ENCODE measurements around the gene CCDC192. TPM values are rescaled to one million over a fixed set of nuclear protein-coding genes. Genes with fewer than 3 reads are reported as not detected.

Gene CCDC192
- total RNA-seq, 3 donors from 2014 or later (not counting 1 experiment from before 2014, with no cell fraction given) = not detected

DNA sequence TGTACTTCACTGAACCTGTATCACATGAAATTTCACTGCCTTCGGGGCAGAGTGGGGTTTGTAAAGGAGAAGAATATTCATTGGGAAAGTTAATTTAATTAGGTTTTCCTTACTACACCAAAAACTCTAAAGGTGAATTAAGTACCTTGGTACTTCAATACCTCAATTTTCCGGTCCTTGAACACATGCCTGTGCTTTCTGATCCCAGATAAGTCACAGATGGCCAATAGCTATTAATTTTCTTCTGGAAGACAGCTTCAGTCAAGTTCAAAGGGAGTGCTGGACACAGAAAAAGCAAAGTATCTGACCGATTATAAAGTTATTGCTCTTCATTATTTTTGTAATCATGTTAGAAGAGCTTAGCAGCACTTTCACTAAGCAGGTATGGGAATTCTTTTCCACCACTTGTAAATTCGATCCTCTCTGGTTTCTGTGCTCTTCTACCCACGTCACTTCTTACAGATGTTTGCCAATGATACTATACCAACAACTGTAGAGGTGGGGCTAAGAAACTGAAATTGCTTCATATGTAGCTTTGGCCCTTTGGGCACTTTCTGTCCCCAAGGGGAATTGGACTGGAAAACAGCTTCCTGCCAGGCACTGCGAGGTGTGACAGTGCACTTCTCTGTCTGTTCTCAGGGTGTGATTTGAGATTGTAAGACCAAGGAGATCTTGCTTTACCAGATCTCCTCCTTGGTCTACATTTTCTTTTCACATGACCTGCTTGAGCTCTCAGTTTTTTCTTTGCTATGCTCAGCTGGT, 164.0 kb downstream of the CCDC192 start:
- TF ChIP-seq, protein P1, sequence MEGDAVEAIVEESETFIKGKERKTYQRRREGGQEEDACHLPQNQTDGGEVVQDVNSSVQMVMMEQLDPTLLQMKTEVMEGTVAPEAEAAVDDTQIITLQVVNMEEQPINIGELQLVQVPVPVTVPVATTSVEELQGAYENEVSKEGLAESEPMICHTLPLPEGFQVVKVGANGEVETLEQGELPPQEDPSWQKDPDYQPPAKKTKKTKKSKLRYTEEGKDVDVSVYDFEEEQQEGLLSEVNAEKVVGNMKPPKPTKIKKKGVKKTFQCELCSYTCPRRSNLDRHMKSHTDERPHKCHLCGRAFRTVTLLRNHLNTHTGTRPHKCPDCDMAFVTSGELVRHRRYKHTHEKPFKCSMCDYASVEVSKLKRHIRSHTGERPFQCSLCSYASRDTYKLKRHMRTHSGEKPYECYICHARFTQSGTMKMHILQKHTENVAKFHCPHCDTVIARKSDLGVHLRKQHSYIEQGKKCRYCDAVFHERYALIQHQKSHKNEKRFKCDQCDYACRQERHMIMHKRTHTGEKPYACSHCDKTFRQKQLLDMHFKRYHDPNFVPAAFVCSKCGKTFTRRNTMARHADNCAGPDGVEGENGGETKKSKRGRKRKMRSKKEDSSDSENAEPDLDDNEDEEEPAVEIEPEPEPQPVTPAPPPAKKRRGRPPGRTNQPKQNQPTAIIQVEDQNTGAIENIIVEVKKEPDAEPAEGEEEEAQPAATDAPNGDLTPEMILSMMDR (IDR thresholded peaks at IDR 0.05) = no peak
- no peaks in the 10 kb centered on the region for H3K36me3 Mint-ChIP-seq
- Histone ChIP-seq H3K27me3 (ENCODE audit: control insufficient read depth, insufficient read depth, low read length) (no peaks in the 10 kb centered on the region), H3K4me3 (ENCODE audit: low read length) (no peak overlapping the region), H3K4me1 (ENCODE audit: control insufficient read depth, insufficient read depth, low read length) (no peaks in the 10 kb centered on the region), H3K27ac (ENCODE audit: low read length) (no peak overlapping the region), H3K9me3 (ENCODE audit: control insufficient read depth, insufficient read depth, low read length) (no peaks in the 10 kb centered on the region), H3K36me3 (ENCODE audit: control insufficient read depth, insufficient read depth, low read length) (no peaks in the 10 kb centered on the region)
- no peaks in the 10 kb centered on the region for H3K4me1 Mint-ChIP-seq
- DNase-seq = no peak
- intact Hi-C loops (cut with micrococcal nuclease) = no loop called here
- no peaks in the 10 kb centered on the region for H3K9me3 Mint-ChIP-seq
- 53% methylated on average over 4 of the region's 6 CpGs for WGBS (ENCODE audit: insufficient coverage)
- H3K27ac Mint-ChIP-seq = no peak overlapping the region
- H3K27me3 Mint-ChIP-seq (ENCODE audit: low read depth in 2 of 2) = peaks cover 0 to 5% of the 10 kb centered on the region in 2 donors
- no peak for ATAC-seq
- no peak overlapping the region for H3K4me3 Mint-ChIP-seq

DNA sequence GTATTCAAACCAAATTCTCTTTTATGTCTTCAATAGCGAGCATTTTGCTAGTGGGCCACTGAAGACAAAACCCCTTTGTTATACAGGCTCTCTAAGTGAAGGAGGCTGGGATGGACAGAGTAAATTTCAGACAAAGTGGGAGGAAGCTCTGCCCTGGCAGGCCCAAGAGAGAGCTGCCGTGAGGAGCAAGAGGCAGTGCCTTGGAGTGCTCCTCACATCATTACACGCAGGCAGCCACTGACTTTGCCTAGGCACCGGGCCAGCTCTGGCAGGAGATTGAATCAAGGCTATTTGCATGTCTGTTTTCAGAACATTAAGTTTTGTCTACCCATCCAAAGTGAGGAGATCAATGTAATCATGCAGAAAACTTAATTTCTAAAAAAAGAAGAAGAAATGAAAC, 167.7 kb downstream of the CCDC192 start:
- intact Hi-C loops (cut with micrococcal nuclease) = no loop called here

DNA sequence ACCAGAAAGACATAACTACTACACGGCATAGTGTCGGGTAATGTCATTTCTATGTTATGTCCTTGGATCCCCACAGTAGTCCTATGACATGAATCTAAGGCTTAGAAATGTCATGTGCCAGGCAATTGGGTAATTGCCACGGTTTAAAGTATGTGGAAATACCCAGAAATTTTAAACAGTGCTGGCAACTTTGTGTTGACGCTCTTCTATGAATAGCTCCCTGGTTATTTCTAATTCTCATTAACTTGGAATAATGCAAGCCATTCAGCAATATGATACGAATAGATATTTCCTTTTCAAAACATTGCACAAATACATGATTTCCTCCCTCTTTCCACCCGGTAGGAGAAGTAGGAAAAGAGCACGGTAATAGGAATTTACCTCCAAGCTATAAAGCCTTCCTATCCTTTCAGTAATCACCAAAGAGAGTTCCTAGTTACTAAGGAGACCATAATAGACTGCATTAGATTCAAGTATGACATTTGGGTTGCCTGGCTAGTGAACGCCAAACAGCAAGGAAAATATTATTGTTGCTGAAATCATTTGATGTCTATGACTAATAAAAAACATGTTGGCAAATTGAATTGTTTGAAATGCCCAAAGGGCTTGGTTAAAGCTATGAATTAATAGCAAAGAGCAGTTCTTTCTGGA, 168.4 kb downstream of the CCDC192 start:
- WGBS (ENCODE audit: insufficient coverage) = 81% methylated on average over 6 of the region's 8 CpGs
- TF ChIP-seq, protein P1 (IDR thresholded peaks at IDR 0.05) = no peak
- peaks cover 0 to 5% of the 10 kb centered on the region in 2 donors for H3K27me3 Mint-ChIP-seq (ENCODE audit: low read depth in 2 of 2)
- H3K27me3 ChIP-seq (ENCODE audit: control insufficient read depth, insufficient read depth, low read length) = no peaks in the 10 kb centered on the region
- H3K27ac Mint-ChIP-seq = no peak overlapping the region
- DNase-seq (no peak), ATAC-seq (no peak)
- H3K4me3 Mint-ChIP-seq = no peak overlapping the region
- no peaks in the 10 kb centered on the region for H3K36me3 Mint-ChIP-seq
- no peak overlapping the region for H3K4me3 ChIP-seq (ENCODE audit: low read length)
- no peak overlapping the region for H3K27ac ChIP-seq (ENCODE audit: low read length)
- intact Hi-C loops (cut with micrococcal nuclease) = no loop called here
- no peaks in the 10 kb centered on the region for H3K9me3 ChIP-seq (ENCODE audit: control insufficient read depth, insufficient read depth, low read length)
- no peaks in the 10 kb centered on the region for H3K4me1 Mint-ChIP-seq
- H3K4me1 ChIP-seq (ENCODE audit: control insufficient read depth, insufficient read depth, low read length) = no peaks in the 10 kb centered on the region
- H3K36me3 ChIP-seq (ENCODE audit: control insufficient read depth, insufficient read depth, low read length) = no peaks in the 10 kb centered on the region
- no peaks in the 10 kb centered on the region for H3K9me3 Mint-ChIP-seq

More for the DNA sequence above, 167.7 kb downstream of the CCDC192 start:
- Mint-ChIP-seq H3K27ac (no peak overlapping the region), H3K4me3 (no peak overlapping the region), H3K9me3 (no peaks in the 10 kb centered on the region), H3K4me1 (no peaks in the 10 kb centered on the region), H3K27me3 (ENCODE audit: low read depth in 2 of 2) (peaks cover 0 to 5% of the 10 kb centered on the region in 2 donors), H3K36me3 (no peaks in the 10 kb centered on the region)
- no peak overlapping the region for H3K4me3 ChIP-seq (ENCODE audit: low read length)
- TF ChIP-seq, protein P1 (IDR thresholded peaks at IDR 0.05) = no peak
- 91% methylated on average over 4 of the region's 4 CpGs for WGBS (ENCODE audit: insufficient coverage)
- no peaks in the 10 kb centered on the region for H3K36me3 ChIP-seq (ENCODE audit: control insufficient read depth, insufficient read depth, low read length)
- H3K27ac ChIP-seq (ENCODE audit: low read length) = no peak overlapping the region
- no peak for ATAC-seq
- H3K4me1 ChIP-seq (ENCODE audit: control insufficient read depth, insufficient read depth, low read length) = no peaks in the 10 kb centered on the region
- no peak for DNase-seq
- no peaks in the 10 kb centered on the region for H3K27me3 ChIP-seq (ENCODE audit: control insufficient read depth, insufficient read depth, low read length)
- no peaks in the 10 kb centered on the region for H3K9me3 ChIP-seq (ENCODE audit: control insufficient read depth, insufficient read depth, low read length)

Measured in natural killer cell (primary cell).